Loucy (cell line): Measurements from ENCODE around the gene TIMD4.

Source experiments
- EZH2phosphoT487 ChIP-seq: fragments of 200-600 bp; IDR thresholded peaks from 2 replicates; pipeline ENCODE4 v1.6.1; 2018; ENCODE audit warnings: antibody characterized with exemption, mild to moderate bottlenecking, moderate library complexity, borderline replicate concordance
- TF ChIP-seq, protein P1 (sequence below): fragments of 200-600 bp; sonication (generic); conservative IDR thresholded peaks from 2 replicates; pipeline ENCODE4 v1.5.1; 2014; ENCODE audit warnings: mild to moderate bottlenecking, antibody characterized with exemption, low read length

GRCh38 chr5:156929366-156929948 lies 33.6 kb downstream of the TIMD4 start:
- TF ChIP-seq, protein P1, sequence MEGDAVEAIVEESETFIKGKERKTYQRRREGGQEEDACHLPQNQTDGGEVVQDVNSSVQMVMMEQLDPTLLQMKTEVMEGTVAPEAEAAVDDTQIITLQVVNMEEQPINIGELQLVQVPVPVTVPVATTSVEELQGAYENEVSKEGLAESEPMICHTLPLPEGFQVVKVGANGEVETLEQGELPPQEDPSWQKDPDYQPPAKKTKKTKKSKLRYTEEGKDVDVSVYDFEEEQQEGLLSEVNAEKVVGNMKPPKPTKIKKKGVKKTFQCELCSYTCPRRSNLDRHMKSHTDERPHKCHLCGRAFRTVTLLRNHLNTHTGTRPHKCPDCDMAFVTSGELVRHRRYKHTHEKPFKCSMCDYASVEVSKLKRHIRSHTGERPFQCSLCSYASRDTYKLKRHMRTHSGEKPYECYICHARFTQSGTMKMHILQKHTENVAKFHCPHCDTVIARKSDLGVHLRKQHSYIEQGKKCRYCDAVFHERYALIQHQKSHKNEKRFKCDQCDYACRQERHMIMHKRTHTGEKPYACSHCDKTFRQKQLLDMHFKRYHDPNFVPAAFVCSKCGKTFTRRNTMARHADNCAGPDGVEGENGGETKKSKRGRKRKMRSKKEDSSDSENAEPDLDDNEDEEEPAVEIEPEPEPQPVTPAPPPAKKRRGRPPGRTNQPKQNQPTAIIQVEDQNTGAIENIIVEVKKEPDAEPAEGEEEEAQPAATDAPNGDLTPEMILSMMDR = no peak
- no peak for TF ChIP-seq EZH2phosphoT487
